HG03342 (cell line): ENCODE data around the gene SLC39A11.
A peak's percentile ranks its signal among the peaks of the same experiment; 100 is the strongest.
"Not testable (repeated sequence)": the region's sequence is repeated elsewhere in the genome, so short reads cannot be mapped to it uniquely, and the experiment has no call there.

Source experiments
- ATAC-seq: cut with Tn5 transposase; IDR thresholded peaks from one replicate; pipeline ENCODE4 v1.9.1; 2021; ENCODE audit warnings: mild to moderate bottlenecking, moderate library complexity; ENCODE audit not compliant: unreplicated experiment

The SLC39A11 gene

DNA sequence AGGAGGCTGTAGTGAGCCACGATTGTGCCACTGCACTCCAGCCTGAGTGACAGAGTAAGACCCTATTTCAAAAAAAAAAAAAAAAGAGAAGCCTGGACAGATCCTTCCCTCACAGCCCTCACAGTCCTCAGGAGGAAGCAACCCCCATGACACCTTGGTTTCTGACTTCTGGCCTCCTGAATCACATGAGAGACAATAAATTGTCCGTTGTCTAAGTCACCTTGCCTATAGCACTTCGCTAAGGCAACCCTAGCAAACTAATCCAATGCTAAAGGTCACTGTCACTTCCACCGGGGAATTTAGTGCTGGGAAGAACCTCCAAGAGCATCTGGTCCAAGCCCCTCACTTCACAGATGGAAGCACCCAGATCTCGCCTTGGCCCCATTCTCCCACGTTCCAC is 18.9 kb upstream of the SLC39A11 start:
- ATAC-seq, result no peak

DNA sequence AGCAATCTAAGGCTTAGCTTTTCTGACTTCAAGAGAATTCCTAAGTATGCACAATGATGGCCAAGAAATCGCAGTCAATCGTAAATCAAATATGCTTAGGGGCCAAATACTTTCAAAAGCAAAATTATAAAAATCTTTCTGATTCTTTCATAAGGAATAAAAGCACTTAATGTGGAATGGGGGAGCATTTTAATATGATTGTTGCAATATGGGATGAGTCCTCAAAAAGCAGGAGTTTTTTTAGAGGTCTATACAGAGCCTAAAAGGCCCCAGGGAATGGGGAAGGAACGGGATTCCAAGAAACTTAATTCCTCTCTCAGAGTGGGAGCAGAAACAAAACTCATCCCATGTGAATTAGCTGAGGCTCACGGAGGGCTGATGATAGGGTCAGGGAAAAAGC is 14.7 kb upstream of the SLC39A11 start:
- ATAC-seq, result no peak

DNA sequence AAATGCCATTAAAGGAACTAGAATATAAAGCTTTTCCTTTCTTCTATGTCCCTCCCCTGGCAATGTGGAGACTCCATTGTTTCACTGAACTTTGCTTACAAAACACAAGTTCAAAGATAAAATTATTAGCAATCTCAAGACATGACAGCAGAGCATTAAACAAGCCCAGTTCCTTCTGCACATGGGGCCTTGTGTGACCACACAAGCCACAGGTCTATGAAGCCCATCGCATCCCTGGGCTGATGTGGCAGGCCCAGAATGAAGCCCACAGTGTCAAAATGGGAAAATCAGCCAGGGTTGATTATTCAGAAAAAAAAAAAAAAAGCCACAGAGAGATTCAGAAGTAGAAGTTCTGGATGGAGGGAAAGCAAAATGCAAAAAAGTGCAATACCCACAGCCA is 12.9 kb upstream of the SLC39A11 start:
- ATAC-seq, result no peak

DNA sequence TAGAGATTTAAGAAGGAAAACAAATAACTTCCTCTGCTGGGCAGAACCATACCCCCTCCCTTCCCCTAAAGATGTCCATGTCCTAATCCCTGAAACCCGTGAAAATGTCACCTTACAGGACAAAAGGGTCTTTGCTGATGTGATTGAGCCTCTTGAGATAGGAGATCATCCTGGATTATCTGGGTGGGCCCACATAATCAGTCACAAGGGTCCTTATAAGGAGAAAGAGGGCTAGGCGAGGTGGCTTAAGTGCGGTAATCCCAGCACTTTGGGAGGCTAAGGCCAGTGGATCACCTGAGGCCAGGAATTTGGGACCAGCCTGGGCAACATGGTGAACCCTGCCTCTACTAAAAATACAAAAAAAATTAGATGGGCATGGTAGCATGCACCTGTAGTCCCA is 12.0 kb upstream of the SLC39A11 start:
- ATAC-seq, result no peak

DNA sequence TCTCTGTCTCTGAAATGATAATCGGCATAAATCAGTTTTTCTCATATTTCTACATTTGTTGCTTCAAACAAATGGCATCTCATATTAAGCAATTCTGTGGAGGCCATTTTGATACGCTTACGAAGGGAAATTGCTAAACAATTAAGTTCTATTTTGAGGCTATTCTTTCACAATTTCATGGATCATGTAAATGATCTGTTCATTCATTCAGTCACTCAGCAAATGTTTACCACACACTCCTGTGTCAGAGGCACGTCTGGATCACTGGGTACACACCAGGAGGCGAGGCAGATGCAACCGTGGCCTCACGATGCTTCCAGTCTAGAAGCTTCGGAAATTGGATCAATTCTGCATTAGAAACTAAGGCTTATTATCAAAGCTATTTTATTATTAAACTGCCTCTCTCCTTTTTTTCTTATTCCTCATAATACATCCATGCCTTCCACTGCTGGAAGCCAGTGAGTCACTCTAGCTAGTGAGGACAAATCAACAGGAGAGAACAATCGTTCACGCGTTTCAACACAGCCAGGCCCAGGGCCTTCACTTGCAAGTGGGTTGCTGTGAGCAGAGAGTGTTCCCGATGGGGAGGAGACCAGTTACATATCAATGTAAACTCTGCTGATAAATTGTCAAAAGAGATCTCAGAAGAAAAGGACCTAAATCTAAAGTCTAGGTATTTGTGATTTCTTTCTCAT is 11.3 kb upstream of the SLC39A11 start:
- no peak for ATAC-seq

DNA sequence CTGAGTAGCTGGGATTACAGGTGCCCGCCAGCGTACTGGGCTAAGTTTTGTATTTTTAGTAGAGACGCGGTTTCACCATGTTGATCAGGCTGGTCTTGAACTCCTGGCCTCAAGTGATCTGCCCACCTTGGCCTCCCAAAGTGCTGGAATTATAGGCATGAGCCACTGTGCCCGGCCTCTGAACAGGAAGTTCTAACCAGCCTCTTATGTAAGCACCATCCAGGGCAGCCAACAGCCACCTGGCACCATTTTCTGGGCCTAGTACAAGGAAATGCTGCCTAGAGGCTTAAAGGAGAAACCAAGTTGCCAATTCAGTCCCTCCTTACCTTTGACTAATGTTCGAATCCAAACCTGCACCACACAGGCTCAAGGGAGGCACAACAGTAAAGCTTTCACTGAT is 8.5 kb upstream of the SLC39A11 start:
- no peak for ATAC-seq

DNA sequence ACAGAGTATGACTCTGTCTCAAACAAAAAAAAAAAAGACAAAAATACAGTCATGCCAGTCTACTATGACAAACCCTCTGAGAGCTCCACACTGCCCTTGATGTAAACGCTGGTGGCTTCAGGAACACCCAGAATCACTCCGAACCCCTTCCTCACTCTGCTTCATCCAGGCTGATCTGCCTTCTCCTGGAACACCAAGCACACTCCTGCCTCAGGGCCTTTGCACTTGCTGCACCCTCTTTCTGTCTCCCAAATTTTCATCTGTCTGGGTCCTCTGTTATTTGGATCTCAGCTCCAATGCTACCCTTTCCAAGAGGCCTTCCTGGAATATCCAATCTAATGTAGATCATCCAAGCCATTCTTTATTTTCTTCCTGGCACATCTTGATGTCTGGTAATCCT is 7.9 kb upstream of the SLC39A11 start:
- ATAC-seq, result no peak

DNA sequence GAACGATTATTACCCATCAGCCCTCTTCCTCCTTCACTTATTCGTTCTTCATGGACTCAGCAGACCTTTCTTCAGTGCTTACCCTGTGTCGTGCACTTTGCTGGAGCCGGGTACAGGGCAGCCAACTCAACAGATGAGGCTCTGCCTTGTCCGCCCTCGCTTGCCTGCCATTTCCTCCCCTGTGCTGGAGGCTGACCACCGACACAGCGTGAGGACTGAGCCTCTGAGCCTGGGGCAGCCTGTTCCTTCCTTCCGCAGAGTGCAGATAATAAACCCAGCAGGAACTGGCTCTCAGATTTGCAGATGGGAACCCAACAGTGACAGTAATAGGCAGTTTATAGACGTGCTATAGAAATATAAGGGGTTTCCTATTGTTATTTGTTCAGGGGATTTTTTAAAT is 7.0 kb upstream of the SLC39A11 start:
- ATAC-seq, result no peak

DNA sequence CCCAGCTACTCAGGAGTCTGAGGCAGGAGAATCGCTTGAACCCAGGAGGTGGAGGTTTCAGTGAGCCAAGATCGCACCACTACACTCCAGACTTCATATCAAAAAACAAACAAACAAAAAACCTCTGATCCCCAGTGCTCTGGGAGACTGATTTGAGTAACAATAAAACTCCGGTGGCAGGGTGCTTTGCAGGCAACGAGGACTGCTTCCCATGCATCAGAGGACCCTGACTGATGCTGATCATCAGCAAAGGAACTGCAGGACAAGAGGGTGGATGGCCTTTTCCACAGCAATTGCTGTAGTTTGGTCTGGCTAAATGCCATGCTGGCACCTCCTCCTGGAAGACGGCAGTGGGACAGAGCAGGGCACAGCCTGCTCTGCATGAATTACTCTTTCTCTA is 6.4 kb upstream of the SLC39A11 start:
- no peak for ATAC-seq

DNA sequence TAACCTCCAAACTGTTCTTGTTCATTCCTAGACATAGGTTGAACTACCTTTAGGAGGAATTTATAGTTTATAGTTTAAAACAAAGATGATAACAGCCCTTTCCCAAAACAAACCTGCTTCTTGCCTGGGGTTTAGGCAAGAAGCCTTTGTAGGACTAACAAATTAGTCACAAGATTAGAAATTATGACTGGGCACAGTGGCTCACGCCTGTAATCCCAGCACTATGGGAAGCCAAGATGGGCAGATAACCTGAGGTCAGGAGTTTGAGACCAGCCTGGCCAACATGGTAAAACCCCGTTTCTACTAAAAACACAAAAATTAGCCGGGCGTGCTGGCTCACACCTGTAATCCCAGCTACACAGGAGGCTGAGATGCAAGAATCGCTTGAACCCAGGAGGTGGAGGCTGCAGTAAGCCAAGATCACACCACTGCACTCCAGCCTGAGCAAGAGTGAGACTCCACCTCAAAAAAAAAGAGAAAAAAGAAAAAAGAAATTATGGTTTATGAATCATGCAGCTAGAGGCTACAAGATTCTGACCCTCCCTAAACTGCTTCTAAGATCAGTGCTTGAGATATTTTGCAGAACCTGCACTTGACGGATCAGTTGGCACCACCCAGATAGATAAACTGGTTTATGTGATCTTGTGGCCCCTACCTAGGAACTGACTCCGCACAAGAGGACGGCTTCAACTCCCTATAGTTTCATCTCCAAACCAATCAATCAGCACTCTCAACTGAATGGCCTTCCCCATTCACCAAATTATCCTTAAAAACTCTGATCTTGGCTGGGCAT is 5.7 kb upstream of the SLC39A11 start:
- not testable (repeated sequence) for ATAC-seq

DNA sequence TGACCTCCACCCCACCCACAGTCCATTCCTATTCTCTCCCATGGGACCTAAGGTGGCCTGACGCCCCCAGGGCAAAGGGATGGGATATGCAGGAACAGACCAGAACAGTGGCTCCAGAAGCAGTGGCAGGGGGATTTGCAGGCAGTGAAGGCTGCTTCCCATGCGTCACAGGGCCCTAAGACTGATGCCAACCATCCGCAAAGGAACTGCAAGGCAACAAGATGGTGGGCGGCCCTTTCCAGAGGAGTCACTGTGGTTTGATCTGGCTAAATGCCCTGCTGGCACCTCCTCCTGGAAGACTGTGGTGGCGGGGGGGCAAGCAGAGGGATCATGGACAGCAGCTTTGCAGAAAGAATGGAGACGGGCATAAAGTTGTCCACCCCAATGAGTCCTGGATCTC is 4.4 kb upstream of the SLC39A11 start:
- no peak for ATAC-seq

DNA sequence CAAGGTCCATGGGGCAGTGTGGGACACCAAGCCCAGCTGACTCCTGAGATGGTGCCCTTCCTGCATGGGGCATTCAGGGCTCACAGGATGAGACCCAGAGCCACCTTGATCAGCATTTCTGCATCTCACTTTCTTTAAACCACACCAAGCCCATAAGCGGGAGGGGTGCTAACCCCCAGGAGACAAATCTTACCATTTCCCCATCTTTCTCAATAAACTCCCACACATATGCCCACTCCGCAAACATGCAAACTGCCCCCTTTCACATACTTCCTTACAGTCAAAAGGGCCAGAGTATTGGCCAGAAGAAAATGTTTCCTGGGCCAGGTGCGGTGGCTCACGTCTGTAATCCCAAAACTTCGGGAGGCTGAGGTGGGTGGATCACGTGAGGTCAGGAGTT is 3.7 kb upstream of the SLC39A11 start:
- ATAC-seq, result no peak

DNA sequence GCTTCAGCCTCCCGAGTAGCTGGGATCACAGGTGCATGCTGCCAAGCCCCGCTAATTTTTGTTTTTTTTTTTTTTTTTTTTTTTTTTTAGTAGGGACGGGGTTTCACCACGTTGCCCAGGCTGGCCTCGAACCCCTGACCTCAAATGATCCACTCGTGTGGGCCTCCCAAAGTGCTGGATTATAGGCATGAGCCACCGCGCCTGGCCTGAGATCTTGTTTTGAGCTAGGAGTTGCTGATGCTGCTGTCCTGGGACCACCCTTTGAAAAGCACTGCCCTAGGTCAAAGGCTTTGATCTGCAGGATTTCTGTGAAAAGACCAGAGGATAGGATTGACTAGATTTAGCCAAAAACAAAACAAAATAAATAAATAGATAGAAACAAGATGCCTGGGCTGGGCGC is 798 bp upstream of the SLC39A11 start:
- no peak for ATAC-seq

DNA sequence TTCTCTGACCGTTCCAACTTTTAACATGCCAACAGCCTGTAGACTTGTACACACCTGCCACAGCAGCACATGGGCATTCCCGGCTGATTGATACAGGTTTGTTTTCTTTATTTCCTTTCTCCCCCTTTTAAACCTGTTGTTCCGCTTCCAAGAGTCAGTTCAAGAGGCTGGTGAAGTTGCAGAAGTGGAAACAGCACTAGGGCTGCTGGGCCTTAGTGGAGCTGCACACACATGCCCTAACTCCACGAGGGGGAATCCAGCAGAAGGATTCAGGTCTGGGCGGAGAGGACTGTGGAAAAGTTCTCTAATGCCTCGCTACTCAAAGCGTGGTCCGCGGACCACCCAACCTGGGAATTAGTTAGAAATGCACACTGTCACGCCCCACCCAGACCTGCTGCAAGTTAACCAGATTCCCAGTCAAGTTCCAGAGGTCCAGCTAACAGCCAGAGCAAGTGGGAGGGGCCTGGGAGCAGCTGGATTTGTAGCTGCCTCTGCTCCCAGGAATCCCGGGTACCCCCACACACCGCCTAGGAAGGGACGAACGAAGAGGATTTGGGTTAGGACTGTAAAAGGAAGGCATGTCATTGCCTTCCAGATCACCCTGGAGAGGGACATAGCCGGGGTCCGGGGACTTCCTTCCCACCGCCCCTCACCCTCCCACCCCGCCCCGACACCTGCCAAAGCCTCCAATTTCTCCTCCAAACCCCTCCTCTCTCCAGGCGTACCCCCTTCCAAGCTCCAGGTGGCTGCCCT is 542 bp downstream of the SLC39A11 start:
- peak; percentile 20 for ATAC-seq

DNA sequence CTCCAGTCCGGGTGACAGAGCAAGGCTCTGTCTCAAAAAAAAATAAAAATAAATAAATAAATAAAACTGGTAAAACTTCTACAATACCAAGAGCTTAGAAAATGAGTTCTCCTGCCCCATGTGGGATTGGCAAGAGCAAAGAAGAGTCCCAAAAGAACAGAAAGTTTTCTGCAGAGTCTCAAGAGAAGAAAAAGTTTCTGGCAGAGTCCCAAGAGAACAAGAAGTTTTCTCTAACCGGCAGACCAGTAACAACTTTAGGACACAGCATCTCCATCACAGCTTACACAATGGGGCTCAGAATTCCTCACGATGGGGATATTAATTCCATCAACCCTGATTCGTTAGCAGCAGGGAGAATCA is 1.1 kb downstream of the SLC39A11 start:
- ATAC-seq, result no peak

DNA sequence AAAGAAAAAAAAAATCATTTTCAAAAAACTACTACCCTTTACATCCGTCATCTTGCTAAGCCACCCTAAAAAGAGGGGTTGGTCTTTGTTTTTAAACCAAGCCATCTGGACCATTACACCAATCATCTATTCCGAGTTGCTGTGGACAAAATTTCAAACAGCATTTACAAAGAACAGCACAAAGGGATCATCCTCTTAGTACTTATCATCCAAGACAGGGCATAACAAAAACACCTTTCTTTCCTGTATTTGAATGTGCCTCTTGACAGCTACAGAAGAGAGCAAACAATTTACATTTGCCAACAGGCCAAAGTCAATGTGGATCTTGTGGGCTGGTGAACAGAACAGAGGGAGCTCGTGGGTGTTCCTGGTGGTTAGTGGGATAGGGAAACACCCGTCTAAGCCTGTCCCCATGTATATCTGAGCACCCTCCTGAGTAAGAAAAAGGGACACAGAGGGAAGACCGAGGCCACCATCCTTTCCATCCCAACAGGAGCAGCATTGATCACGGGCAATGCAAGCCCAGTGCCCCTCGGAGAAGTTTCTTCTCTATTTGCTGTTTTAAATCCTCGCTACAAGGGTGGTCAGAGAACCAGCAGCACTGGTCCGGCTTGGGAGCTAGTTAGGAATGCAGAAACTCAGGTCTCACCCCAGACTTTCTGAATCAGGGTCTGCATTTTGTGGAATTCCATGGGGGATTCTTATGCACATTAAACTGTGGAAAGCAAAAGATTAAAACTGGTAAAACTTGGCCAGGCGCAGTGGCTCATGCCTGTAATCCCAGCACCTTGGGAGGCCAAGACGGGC is 1.9 kb downstream of the SLC39A11 start:
- ATAC-seq, result no peak

DNA sequence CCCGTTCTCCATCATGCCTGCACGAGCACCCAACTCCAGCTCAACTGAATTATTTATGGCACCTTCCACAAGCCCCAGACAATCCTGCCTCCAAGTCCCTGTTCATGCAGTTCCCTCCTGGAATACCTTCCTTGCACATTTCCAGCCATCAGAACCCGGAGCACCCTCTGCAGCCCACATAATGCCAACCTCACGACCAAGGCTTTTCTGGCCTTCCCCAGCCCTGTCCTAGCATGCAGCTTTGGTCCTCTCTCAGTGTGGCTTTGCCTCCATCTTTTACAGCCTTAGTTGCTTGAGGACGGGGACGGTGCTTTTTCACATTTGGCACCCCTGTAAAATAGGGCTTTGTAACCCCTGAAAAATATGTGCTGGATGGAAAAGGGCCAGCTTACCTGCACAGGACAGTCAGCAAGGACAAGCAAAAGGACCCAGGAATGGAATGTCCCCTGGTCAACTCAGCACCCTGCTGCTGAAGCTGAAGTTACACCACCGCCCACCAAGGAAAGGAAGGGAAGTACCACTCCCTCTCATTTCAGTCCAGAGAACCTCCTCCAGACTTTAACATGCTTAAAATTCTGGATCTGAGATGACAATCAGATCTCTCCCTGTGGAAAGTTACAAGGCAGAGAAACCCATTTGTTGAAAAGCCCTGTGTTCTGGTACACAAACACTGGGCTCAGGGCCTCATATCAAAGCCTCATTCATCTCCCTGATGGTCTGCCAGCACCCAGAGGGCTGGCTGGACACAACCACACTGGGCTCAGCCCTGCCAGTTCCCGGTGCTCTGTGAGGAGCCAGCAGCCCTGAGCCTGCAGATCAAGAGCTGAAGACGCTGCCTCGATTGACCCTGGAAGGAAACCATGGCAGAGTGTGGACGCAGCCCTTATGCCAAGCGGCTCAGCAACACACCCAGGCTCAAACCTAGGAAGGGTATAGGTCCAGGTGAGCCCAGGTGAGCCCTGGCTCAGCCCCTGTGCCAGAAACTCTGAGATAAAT is 2.9 kb downstream of the SLC39A11 start:
- no peak for ATAC-seq

DNA sequence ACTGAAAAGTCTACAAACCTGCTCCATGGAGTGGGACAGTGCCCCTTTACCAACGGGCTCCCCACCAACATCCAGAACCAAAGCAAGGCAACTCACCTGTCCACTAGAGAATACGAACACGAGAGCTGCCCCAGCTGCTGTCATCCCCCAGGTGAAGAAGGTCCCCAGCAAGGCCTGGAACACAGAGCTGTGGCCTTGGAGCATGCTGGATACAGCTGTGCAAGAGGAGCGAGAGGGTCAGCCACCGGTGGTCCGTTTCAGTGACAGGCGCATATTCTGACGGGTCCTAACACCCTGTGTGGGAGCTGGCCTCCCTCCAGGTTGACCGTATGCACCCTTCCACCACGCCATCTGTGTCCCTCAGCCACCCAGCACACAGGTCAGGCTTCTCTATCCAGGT is 3.9 kb downstream of the SLC39A11 start:
- no peak for ATAC-seq

DNA sequence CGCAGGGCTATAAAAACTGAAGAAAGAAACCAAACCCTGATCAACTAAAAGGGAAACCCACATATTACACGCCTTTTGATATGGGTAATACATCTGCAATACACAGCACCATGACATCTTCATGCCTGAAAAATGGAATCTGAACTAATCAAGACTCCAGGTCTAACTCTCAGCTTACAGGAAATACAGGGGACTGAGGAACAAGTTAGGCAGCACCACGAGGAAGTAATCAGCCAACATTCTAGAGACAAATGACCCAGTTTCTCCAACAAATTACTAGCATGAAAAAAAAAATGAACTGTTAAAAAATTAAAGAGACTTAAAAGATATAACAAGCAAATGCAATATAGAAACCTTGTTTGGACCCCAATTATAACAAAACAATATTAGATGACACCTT is 9.1 kb downstream of the SLC39A11 start:
- ATAC-seq, result no peak

DNA sequence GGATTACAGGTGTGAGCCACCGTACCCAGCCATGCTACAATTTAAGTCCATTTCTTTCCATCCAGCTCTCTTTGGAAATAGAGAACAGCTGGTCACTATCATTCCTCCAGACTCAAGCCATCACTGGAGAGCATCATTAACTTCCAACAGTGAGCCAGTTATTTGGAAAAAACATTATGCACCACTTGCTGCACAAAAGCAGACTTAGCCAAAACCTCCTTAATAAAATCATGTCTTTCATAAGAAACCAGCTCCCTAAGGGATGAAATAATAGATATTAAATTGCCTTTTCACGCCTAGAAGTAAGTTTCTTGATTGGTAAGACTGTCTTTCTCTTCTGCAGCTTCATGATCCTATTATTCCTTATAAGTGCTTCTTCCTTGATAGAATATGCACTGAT is 17.9 kb downstream of the SLC39A11 start:
- no peak for ATAC-seq
